ENCODE data around the gene CBFA2T3. TPM values are rescaled to one million over a fixed set of nuclear protein-coding genes. Genes with fewer than 3 reads are reported as not detected.

Gene CBFA2T3
- polyA plus RNA-seq, 1 experiment, result not detected

DNA sequence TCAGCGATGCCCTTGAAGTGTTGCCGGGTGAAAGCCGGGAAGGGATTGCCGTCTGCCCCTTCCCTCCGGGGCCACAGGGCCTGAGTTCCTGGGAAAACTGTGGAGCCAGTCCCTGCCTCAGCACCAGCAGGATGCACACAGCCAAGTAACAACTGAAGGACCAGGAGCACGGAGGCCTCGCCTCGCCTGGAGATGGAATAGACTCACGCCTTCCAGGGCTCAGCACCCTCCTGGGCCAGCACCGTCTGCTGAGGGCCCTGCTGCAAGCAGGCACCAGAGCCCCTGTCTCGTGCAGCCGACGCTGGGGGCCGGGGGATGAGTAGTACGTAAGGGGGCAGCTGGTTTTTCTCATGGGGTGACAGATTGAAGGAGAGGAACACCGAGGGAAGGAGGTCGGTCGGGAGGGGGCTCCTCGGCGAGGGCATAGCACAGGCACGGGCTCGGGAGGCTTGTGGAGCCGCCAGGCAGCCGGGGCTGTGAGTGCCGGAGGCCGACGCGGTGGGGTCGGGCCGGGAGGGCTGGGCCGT is 6.4 kb downstream of the CBFA2T3 start:
- no peak for DNase-seq (ENCODE audit: low read depth)
- no peaks in the 10 kb centered on the region for H3K36me3 ChIP-seq (ENCODE audit: control insufficient read depth, insufficient read depth, low read length)
- ChIA-PET POLR2A (no interaction called here), CTCF (no interaction called here)
- TF ChIP-seq, protein P1, sequence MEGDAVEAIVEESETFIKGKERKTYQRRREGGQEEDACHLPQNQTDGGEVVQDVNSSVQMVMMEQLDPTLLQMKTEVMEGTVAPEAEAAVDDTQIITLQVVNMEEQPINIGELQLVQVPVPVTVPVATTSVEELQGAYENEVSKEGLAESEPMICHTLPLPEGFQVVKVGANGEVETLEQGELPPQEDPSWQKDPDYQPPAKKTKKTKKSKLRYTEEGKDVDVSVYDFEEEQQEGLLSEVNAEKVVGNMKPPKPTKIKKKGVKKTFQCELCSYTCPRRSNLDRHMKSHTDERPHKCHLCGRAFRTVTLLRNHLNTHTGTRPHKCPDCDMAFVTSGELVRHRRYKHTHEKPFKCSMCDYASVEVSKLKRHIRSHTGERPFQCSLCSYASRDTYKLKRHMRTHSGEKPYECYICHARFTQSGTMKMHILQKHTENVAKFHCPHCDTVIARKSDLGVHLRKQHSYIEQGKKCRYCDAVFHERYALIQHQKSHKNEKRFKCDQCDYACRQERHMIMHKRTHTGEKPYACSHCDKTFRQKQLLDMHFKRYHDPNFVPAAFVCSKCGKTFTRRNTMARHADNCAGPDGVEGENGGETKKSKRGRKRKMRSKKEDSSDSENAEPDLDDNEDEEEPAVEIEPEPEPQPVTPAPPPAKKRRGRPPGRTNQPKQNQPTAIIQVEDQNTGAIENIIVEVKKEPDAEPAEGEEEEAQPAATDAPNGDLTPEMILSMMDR (IDR thresholded peaks at IDR 0.05; ENCODE audit: insufficient read depth, low read depth, low read length), result no peak
- H3K27me3 ChIP-seq (ENCODE audit: control insufficient read depth, insufficient read depth, low read length), result peaks cover 4% of the 10 kb centered on the region; the same call in 1 of the 2 replicates
- H3K4me3 ChIP-seq (ENCODE audit: low read depth, low read length), result no peak overlapping the region

DNA sequence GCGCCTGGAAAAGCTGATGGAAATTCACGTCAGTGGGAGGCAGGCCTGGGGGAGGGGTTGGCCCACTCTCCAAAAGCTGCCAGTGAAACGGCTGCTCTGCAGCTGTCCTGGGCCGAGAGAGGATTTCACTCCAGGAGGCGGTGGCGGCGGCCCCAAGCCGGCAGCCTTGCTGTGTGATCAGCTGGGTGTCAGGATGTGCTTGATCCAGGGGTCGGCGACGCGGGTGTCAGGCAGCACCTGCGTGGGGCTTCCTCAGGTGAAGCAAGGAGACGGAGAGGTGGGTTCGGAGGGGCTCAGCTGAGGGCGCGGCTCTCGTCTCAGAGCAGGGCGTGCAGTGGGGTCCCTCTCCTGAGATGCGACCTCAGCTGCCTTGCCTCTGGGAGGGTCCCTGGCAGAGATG is 7.0 kb downstream of the CBFA2T3 start:
- no peaks in the 10 kb centered on the region for H3K36me3 ChIP-seq (ENCODE audit: control insufficient read depth, insufficient read depth, low read length)
- POLR2A ChIA-PET, result no interaction called here
- DNase-seq (ENCODE audit: low read depth), result no peak
- CTCF ChIA-PET, result no interaction called here
- TF ChIP-seq, protein P1 (IDR thresholded peaks at IDR 0.05; ENCODE audit: insufficient read depth, low read depth, low read length), result no peak
- peaks cover 5% of the 10 kb centered on the region; the same call in 1 of the 2 replicates for H3K27me3 ChIP-seq (ENCODE audit: control insufficient read depth, insufficient read depth, low read length)
- H3K4me3 ChIP-seq (ENCODE audit: low read depth, low read length), result no peak overlapping the region

DNA sequence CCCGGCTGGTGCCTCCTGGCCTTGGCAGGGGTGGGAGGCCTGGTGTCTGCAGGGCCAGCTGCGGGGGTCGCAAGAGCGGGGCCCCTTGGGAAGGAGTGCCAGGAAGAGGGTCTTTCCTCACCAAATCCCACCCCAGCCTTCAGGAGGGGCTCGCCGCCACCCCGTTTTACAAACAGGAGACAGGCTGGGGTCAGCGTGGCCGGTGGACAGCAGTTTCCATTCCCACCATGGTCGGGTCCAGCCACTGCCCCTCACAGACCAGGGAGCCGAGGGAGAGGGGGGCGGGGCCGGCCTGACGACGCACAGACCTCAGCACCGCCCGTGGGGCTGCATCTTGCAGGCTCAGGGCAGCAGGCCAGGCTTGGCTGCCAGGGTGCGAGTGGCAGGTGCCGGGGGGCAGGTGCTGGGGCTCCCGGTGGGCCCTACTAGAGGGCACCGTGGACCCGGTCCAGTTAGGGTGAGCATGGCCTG is 7.6 kb downstream of the CBFA2T3 start:
- no peaks in the 10 kb centered on the region for H3K36me3 ChIP-seq (ENCODE audit: control insufficient read depth, insufficient read depth, low read length)
- ChIA-PET POLR2A (no interaction called here), CTCF (no interaction called here)
- no peak for DNase-seq (ENCODE audit: low read depth)
- H3K27me3 ChIP-seq (ENCODE audit: control insufficient read depth, insufficient read depth, low read length), result peaks cover 4% of the 10 kb centered on the region; the same call in 1 of the 2 replicates
- no peak overlapping the region for H3K4me3 ChIP-seq (ENCODE audit: low read depth, low read length)
- TF ChIP-seq, protein P1 (IDR thresholded peaks at IDR 0.05; ENCODE audit: insufficient read depth, low read depth, low read length), result no peak

DNA sequence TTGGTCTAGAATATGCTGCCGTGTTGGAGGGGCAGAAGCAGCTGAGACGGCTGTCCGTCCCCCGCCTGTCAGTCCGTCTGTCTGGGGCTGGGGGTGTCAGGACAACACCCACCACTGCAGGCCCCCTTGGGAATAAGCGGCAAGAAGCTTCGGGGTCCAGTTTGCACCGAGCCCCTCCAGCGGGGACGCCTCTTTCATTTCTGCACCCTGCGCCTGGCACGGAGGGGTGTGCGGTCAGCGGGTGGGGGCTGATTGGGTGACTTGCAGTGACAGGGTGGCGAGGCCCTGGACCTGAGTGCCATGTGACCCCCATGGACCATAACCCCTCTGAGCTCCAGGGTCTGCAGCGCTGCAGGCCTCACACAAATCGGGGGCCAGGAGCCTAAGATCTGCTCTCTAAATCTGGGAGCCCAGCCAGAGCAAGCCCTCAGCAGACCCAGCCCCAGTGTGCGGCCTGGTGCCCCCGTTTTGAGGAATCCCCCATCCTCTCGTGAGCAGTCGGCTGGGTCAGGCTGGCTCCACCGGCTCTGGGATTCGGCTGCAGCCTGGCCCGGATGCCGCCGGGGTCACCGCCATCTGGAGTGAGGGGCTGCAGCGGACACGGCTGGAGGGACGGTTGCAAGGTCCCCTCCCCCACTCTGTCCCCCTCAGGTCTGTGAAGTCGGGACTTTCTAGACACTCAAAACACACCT is 8.3 kb downstream of the CBFA2T3 start:
- CTCF ChIA-PET, result no interaction called here
- Histone ChIP-seq H3K27me3 (ENCODE audit: control insufficient read depth, insufficient read depth, low read length) (0 out of 2 replicates have a peak, but pooled peaks cover 3% of the 10 kb centered on the region), H3K36me3 (ENCODE audit: control insufficient read depth, insufficient read depth, low read length) (no peaks in the 10 kb centered on the region), H3K4me3 (ENCODE audit: low read depth, low read length) (no peak overlapping the region)
- DNase-seq (ENCODE audit: low read depth), result no peak
- POLR2A ChIA-PET, result no interaction called here
- TF ChIP-seq, protein P1 (IDR thresholded peaks at IDR 0.05; ENCODE audit: insufficient read depth, low read depth, low read length), result no peak

DNA sequence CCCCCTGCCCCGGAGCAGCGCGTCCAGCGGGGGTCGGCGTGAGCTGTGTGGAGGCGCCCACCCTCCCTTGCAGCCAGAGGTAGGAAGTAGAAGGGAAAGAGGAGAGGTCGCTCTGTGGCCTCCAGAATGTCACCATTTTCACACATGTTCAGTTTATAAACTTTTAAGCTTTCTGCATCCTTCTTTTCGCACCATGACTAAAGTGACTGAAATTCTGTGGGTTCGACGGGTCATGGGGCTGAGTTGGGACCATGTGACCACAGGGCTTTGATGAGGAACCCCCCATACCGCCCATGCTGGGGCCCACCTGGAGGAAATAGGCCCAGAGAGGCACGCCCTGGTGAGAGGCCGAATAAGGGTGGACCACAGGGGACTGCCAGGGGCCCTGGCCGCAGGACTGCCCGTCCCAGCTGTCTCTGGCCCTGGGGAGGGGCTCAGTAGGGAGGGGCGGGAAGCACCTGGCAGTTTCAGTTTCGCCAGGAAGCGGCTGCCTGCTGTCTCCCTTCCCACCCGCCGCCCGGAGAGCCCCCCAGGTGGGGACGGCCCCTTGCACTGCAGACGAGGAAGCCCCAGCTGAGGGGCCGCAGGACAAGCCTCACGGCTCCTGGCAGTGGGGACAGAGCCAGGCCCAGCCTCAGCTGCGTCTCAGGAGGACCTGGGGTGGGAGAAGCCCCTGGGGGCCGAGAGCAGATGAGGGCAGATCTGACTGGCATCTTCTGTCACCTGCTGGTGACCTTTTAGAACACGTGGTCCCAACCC is 9.0 kb downstream of the CBFA2T3 start:
- no peak for DNase-seq (ENCODE audit: low read depth)
- TF ChIP-seq, protein P1 (IDR thresholded peaks at IDR 0.05; ENCODE audit: insufficient read depth, low read depth, low read length), result no peak
- H3K4me3 ChIP-seq (ENCODE audit: low read depth, low read length), result no peak overlapping the region
- POLR2A ChIA-PET, result no interaction called here
- CTCF ChIA-PET, result no interaction called here
- 0 out of 2 replicates have a peak, but pooled peaks cover 3% of the 10 kb centered on the region for H3K27me3 ChIP-seq (ENCODE audit: control insufficient read depth, insufficient read depth, low read length)
- no peaks in the 10 kb centered on the region for H3K36me3 ChIP-seq (ENCODE audit: control insufficient read depth, insufficient read depth, low read length)

All from BJ (cell line).